GM19452 (cell line): Measurements from ENCODE around the gene KRT222.

Experiments used
- ATAC-seq: cut with Tn5 transposase; IDR thresholded peaks from one replicate; pipeline ENCODE4 v1.9.1; 2021; ENCODE audit not compliant: unreplicated experiment

The KRT222 gene

DNA sequence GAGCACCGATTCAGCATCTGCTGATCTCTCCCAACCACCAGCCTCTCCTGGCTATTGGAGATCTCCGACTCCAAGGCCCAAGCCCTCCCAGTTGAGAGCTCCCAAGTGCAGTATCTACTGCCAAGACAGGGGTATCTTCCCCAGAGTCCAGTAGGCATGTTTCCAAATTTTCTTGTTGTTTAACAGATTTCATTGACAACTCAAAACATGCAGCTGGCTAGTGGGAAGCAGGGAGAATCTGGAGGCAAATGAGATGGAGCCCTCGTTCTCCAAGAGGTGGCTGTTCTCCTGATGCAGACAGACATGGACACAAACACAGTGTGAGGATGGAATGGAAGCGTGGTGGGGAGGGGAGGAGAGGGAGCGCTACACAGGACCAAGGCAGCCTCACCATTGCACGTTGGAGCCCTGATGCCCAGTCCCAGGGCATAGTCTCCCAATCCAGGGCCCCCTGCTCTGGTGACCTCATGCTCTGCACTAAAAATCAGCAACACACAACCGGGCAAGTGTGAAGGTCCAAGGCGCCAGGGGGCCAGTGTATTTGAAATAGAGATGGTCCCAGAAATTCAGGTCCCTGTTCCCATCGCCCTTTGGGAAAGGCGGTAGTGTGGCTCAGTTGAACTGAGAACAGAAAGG, 49.0 kb downstream of the KRT222 start:
- no peak for ATAC-seq

DNA sequence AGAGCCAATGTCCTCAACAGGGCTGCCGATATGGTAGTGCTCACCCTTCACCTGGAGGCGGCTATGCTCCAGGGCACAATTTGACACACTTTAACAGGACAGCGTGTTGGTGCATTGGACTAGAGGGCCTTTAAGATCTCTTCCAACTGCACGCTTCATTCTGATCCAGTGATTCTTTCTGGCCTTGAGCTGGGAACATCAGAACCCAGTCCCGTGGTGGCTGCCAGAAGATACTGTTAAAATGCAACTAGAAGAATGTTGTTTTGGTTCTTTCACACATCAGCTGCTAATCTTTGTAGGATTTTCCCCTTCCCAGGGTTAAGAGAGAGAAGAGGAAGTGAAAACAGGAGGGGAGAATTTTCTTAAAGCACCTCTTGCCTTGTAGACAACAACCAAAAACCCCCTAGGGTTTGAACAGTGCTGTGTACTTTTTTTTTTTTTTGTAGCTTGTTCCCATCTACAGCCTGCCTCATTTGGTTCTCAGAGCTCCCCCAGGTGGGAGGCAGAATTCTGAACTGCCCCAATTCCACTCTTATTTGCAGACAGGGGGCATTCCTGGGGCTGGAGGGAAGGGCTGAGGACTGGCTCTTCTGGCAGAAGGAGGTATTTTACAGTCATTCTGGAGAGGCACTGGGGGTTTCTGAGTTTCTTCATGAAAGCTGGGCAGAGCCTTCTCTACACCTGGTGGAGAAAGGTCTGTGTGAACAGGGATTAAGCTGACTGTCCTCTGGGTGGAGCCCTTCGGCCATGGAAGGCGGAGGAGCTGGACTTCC, 49.7 kb downstream of the KRT222 start:
- ATAC-seq, result peak; percentile 66

DNA sequence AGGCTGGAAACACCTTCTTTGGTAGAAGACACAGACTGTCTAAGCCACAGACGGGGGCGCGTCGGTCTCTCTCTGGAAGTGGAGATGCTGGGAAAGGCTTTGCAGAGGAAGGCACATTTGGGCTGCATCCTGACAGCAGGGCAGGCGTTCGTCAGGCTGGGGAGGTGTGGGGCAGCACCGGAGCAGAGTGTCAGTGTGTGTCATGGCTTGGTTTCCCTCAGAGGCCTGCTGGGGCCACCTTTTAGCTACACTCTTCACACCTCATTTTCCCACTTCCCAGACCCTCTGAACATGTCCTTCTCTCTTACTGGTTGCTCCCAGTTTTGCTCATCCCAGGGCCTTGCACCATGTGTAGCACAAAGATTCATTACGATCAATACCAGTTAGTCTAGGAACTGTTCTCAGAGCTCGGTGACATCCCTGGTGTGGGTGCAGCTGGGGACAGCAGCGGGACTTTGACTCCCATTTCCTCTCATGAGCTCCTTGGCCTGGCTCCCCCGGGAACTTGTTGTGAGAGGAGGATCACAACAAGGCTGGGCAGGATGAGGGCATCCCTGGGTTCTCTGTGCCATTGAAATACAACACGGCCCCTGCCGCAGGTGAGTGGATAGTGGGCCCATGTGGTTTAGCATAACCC, 50.4 kb downstream of the KRT222 start:
- no peak for ATAC-seq

DNA sequence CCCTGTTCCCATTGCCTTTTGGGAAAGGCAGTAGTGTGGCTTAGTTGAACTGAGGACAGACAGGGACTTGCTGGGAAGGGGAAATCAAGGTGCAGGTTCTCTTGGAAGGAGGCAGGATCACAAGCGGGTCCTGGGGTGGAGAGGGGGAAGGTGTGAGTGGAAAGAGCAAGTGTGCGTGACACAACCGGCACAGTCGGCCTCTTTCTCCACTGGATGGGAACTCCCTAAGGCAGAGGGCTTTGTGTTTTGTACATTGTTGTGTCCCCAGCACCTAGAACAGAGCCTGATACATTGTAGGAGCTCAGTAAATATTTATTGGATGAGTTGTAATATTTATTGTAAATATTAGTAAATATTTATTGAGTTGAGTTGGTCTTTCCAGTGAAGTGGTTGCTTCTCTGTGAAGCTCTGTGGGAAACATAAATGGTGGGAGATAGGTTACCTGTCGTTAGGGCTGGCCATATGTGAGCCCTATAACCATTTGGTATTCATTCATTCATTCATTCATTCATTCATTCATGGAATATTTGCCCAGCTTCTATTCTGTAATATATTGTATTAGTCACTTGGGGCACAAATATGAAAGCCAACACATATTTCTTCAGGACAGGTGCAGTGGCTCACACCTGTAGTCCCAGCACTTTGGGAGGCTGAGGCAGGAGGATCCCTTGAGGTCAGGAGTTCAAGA, 51.4 kb downstream of the KRT222 start:
- no peak for ATAC-seq

DNA sequence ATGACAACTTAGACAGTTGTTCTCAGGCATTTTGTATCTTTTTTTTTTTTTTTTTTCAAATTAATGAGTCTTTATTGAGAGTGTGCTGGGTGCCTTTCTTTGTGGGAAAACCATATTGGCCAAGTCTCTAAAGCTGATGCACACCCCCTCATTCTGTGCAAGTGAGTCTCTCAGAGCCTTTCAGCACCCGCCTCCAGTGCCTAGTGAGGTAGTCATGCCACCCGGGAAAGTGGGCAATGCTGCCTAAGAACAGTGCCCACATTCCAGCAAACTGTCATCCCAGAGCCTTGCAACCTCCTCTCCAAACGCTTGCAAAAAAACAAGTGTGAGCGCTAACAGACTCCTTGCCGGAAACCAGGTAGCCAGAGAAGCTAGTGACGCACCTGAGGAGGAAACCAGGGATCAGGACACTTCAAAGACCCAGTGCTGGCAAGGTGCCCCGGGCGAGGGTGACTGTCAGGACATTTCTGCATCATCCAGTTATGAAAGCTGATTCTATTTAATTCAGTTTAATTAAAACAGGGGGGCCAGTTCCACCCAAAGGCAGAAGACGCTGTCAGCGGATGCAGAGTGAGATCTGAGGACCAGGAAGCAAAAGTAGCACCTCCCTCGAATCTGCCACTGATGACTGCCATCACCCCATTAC, 52.3 kb downstream of the KRT222 start:
- ATAC-seq, result no peak

DNA sequence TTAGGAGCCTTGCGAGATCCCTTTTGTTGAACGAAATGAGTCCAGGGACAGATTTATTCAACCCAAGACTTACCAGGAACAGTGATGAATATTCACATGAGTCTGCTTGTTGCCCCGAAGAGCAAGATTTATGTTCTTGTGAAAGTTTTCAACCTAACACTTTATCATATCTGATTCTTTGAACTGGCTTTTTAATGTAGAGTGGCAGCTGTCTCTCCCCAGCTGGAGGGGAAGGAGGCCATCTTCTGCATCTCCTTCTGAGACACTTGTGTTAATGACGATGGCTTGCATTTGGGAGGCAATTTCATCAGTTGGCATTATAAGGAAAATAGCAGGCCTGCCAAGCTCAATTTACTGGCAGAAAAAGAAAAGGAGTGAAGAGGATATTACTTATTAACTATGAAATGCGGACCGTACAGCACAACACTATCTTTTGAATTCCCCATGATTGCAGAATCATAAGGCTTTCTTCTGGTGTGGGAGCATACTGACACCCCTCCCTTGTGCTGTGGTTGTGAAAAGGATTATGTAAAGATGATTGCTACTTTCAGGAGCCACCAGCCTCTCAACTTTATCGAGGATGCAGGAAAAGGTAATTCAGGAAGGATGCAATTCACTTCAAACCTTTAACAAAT, 53.0 kb downstream of the KRT222 start:
- no peak for ATAC-seq

DNA sequence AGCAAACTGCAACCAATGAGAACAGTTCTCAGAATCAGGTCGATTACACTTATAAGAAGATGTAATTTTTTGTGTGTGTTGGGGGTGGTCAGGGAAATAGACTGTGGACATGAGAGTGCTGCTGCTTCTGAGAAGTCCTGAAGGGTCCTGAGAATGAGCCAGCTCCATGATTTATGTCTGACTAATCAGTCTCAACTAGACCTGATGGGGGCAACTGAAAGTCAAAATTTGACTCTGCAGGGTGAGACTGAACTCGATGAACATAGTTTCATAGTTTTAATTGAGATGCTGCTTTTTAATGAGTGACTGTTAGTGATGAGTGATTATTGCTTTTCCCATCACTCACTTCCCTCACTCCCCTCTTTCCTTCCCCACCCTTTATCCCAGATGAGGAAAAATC, 54.6 kb downstream of the KRT222 start:
- no peak for ATAC-seq

DNA sequence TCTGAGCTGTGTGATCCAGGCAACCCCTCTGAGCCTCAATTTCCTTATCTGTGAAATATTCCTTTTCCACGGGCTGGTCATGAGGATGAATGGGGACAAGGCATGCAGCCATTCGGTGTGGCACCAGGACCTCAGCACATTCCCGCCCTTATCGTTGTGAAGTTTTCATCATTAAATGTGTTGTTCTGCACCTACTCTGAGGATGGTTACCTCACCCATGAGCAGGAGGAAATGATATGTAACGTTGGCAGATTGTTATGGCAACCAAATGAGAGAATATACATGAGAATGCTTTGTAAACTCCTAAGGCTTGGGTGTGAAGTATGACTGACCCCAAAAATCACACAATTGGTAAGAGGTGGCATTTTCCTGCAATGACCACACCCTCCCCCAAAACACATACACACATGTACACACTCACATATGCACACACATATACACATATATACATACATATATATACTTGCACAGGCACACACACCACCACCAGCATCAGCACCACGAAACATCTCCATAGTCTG, 56.9 kb downstream of the KRT222 start:
- no peak for ATAC-seq

DNA sequence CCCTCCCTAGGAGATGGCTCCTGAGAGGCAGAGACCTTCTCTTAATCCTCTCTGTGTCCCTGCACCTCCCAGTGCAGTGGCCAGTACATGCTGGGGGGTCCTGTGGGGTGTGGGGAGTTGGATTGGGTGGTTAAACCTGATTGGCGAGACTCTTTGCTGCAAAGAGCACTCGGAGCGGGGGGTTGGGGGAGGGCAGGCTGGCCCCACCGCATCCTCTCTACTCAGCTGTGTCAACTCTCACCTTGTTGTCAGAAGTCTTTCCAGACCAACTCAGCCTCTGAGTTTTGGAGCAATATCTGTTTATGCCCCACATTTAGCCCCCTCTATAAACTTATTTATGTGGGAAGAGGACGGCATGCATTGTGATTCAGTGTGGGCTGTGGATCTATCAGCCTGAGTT, 57.3 kb downstream of the KRT222 start:
- no peak for ATAC-seq

DNA sequence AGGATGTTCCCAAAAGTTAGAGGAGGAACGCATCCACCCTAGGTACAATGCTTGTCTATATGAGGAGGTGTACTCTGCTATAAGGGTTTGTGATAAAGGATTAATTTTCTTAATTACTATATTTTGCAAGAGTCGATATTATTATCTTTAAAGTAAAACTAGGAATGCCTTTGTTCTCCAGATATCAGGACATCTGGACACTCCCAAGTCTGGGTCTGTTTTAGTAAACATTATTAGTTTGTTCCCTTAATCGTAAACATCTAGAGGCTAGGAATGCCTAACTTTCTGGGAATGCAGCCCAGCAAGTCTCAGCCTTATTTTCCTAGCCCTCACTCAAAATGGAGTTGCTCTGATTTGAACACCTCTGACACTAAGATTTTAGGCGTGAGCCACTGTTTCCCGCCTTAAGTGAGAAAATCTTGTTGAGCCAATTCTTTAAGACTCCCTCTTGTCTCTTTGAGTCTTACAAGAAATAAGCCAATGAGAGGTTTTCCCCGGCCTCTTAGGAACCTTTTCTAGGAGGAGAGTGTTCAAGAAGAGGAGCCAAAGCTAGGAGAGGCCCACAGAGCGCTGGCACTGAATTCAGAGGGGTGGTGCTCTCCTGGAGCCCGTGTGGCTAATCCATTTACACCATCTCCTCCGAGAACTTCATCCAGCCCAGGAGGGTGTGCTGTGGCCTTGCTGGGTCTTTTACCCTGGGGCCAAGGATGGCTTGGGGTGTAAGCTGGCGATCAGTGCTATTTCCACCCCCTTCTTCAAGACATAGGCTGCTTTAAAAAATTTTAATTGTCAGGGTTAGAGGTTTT, 58.2 kb downstream of the KRT222 start:
- ATAC-seq, result no peak

DNA sequence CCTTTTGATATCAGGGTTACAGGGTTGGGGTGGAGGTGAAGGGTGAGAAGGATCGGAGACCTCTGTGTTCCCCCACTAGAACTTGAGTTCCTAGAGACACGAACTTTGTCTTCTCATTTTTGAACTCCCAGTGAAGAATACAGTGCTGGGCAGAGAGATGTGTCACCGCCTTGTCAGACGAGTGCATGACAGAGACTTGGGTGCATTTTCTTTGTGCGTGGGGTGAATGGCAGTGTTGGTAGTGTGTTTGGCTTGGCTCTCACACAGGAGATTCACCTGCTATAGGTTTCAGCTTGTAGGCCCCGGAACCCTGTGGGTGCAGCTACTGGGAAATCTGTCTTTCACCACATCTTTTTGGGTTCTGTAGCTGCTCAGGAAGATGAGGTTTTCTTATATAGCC, 59.7 kb downstream of the KRT222 start:
- ATAC-seq, result no peak
